ENCODE results near the gene TGM6.
"Not testable (repeated sequence)": the region's sequence is repeated elsewhere in the genome, so short reads cannot be mapped to it uniquely, and the experiment has no call there.

TGM6 gene

GRCh38 chr20:2400290-2400689 is 19.6 kb downstream of the TGM6 start:
- DNase-seq, result no peak

- no peak for DNase-seq
Measured at GRCh38 chr20:2401527-2401926, 20.8 kb downstream of the TGM6 start.

- DNase-seq, result no peak
Measured at GRCh38 chr20:2402271-2402980, 21.7 kb downstream of the TGM6 start.

GRCh38 chr20:2403291-2404052 is 22.8 kb downstream of the TGM6 start:
- DNase-seq, result no peak

- no peak for DNase-seq
Measured at GRCh38 chr20:2405693-2406065, 25.0 kb downstream of the TGM6 start.

- not testable (repeated sequence) for DNase-seq
Measured at GRCh38 chr20:2407355-2407754, 26.7 kb downstream of the TGM6 start.

GRCh38 chr20:2408111-2408510 is 27.4 kb downstream of the TGM6 start:
- no peak for DNase-seq

- no peak for DNase-seq
Measured at GRCh38 chr20:2416541-2417212, 36.0 kb downstream of the TGM6 start.

- no peak for DNase-seq
Measured at GRCh38 chr20:2417213-2417541, 36.5 kb downstream of the TGM6 start.

GRCh38 chr20:2418388-2418787 is 37.7 kb downstream of the TGM6 start:
- no peak for DNase-seq

- no peak for DNase-seq
Measured at GRCh38 chr20:2420510-2420909, 39.8 kb downstream of the TGM6 start.

GRCh38 chr20:2421247-2421646 is 40.5 kb downstream of the TGM6 start:
- no peak for DNase-seq

GRCh38 chr20:2429051-2429450 is 48.4 kb downstream of the TGM6 start:
- no peak for DNase-seq

GRCh38 chr20:2430538-2430937 is 49.8 kb downstream of the TGM6 start:
- no peak for DNase-seq

- no peak for DNase-seq
Measured at GRCh38 chr20:2431185-2431584, 50.5 kb downstream of the TGM6 start.

- DNase-seq, result no peak
Measured at GRCh38 chr20:2446845-2447244, 66.1 kb downstream of the TGM6 start.

GRCh38 chr20:2449386-2449785 is 68.7 kb downstream of the TGM6 start:
- no peak for DNase-seq

- no peak for DNase-seq
Measured at GRCh38 chr20:2451422-2451821, 70.7 kb downstream of the TGM6 start.

GRCh38 chr20:2451939-2452732 is 71.4 kb downstream of the TGM6 start:
- peak; percentile 62 for DNase-seq

GRCh38 chr20:2453792-2454191 is 73.1 kb downstream of the TGM6 start:
- DNase-seq, result no peak

GRCh38 chr20:2455771-2456497 is 75.2 kb downstream of the TGM6 start:
- DNase-seq, result no peak

- DNase-seq, result no peak
Measured at GRCh38 chr20:2458919-2459499, 78.3 kb downstream of the TGM6 start.

Measured in CD4-positive, alpha-beta T cell treated with Interleukin-12 subunit alpha and Interleukin-12 subunit beta, for 1 hour (primary cell).